ENCODE data around the gene SEMA6D.

GRCh38 chr15:47792231-47792630 lies 74.9 kb downstream of the SEMA6D start:
- TF ChIP-seq POLR2A (IDR thresholded peaks at IDR 0.05) (no peak), CTCF (IDR thresholded peaks at IDR 0.05) (no peak), EP300 (IDR thresholded peaks at IDR 0.05) (no peak)
